GM12875 (cell line): Measurements from ENCODE around the gene LIMS1.

ENCODE experiments used
- H3K4me3 ChIP-seq: one replicate; pipeline ENCODE4 v1.5.1; 2011; ENCODE audit warnings: low read depth, low read length, control low read depth
- TF ChIP-seq, protein P1 (sequence below): IDR thresholded peaks from 2 replicates; pipeline ENCODE4 v1.5.1; 2011; ENCODE audit warnings: low read depth, mild to moderate bottlenecking, control low read depth, inconsistent platforms, low read length, moderate library complexity, borderline replicate concordance; ENCODE audit not compliant: insufficient read depth

The LIMS1 gene

DNA sequence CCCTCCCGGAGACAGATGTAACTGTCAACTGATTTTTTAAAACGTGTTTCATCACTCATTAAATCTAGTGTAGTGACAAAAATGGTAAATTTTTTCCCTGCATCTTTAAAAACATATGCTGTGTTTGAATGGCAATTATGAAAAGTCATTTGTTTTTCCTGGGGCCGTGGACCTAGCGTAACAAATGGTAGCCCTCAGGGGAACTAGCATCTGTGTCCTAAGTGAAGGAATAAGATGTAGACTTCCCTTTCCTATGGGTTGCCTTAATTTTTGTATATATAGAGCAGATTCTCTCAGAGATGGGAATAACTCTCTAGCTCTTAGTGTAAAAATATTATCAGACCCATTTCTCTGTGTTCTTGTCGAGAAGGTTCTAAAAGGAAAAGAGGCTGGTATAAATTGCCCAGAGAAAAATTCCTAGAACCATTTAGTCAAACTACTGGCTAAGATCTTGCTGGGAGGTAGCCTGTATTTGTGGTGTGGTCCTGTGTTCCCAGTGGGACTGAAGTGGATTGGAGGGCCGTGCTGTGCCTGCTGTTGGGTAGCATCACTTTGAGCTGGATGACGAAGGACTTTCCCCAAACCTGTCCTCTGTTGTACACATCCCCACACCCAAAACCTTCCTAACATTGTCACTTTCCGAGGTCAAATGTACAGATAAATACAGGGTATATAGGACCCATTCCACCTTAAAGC lies 85.8 kb downstream of the LIMS1 start:
- H3K4me3 ChIP-seq, result no peak overlapping the region
- TF ChIP-seq, protein P1, sequence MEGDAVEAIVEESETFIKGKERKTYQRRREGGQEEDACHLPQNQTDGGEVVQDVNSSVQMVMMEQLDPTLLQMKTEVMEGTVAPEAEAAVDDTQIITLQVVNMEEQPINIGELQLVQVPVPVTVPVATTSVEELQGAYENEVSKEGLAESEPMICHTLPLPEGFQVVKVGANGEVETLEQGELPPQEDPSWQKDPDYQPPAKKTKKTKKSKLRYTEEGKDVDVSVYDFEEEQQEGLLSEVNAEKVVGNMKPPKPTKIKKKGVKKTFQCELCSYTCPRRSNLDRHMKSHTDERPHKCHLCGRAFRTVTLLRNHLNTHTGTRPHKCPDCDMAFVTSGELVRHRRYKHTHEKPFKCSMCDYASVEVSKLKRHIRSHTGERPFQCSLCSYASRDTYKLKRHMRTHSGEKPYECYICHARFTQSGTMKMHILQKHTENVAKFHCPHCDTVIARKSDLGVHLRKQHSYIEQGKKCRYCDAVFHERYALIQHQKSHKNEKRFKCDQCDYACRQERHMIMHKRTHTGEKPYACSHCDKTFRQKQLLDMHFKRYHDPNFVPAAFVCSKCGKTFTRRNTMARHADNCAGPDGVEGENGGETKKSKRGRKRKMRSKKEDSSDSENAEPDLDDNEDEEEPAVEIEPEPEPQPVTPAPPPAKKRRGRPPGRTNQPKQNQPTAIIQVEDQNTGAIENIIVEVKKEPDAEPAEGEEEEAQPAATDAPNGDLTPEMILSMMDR, result no peak

DNA sequence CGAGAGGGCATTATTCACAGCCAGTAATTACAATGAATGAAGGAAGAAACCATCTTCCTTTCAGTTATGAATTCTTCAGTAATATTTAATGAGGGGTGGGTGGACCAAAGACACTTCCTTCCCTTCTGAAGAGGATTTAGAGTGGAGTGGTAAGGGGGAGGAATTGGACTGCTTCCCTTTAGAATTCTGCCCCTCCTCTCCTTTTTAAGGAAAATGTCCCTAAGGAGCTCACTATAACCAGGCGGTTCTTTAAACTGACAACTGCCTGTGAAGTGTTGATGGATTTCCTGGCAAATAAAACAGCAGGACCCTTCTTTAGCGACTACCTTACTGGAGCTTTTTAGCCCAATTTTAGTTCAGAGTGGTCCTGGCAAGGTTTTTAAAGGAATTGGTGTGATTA lies 86.4 kb downstream of the LIMS1 start:
- TF ChIP-seq, protein P1, result no peak
- H3K4me3 ChIP-seq, result no peak overlapping the region

DNA sequence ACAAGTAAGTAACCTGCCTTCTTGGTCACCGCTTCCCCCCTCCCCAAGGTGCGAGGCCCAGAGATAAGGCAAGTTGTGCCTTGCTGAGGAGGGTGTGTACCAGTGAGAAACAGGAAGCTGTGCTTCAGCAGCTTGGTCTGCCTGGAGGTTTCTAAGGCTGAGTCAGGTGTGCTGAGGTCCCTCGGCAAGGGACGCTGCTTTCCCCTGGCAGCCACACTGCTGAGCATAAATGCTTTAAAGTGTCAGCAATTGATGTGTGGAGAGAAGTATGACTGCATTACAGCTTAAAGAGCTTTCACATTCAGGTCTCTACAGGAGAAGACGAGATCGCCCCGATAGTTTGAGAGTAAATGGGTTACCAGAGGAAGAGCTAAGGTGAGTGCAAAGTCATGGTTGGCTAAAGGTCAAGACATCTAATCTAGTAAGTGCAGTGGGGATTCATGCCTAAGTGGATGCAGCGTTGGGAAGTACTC lies 86.9 kb downstream of the LIMS1 start:
- TF ChIP-seq, protein P1, result no peak
- no peak overlapping the region for H3K4me3 ChIP-seq

DNA sequence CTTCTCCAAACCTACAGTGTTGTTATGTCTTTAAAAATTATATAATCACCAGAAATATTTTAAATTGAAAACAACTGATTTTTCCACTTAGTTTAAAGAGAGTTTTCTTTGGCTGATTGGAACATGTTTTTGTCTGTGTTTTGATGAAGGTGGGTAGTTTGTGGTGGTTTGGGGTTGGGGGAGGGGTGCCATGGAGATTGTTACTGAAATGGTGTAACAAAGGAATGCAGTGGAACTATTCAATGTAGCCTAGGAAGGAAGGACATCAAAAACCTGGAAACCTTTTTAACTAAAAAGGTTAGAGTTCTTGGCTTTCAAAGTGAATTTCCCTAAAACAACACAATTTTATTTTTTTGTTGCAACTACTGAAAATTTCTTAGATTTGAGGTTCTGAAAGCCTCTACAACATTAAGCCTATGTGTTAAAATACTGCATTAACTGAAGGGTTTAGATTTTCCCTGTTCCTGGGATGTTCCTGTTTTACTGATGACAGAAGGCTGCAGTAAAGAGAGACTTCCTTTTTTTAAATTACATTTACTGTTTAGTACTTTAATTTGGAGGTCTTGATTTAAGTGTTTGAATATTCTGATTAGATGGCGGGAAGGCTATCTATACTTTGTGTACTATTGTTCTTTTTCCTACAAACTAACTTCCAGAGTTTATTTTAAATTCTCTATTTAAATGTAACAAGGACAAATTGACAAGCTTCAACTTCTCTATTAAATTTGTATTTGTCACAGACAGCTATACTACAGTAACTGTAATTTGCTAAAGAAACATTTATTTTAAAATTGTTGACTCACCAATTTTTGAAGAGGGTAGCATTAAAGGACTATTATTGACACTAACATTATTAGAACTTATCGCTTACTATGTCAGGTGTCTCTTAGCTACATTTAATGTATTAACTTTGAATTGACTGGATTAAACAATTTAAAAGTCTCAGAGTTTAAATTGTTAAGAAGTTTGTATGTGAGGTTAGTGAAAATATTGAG lies 87.7 kb downstream of the LIMS1 start:
- TF ChIP-seq, protein P1, result no peak
- no peak overlapping the region for H3K4me3 ChIP-seq

DNA sequence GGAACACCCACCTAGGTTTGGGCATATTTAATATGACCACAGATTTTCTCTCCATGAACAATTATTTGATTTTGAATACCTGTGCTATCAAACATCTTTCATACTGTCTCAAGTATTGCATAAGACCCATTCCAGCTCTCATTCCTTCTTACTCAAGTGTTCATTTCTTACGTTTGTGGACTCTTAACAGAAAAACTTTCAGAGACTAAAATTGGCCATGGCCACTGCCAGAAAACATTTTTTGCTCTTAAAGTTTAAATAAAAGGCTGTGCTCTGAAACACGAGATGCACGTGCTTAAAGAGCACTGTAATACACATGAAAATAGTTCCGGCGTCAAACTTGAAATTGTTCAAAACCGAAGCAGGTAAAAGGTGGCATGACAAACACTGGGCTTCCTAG lies 89.3 kb downstream of the LIMS1 start:
- no peak overlapping the region for H3K4me3 ChIP-seq
- TF ChIP-seq, protein P1, result no peak

DNA sequence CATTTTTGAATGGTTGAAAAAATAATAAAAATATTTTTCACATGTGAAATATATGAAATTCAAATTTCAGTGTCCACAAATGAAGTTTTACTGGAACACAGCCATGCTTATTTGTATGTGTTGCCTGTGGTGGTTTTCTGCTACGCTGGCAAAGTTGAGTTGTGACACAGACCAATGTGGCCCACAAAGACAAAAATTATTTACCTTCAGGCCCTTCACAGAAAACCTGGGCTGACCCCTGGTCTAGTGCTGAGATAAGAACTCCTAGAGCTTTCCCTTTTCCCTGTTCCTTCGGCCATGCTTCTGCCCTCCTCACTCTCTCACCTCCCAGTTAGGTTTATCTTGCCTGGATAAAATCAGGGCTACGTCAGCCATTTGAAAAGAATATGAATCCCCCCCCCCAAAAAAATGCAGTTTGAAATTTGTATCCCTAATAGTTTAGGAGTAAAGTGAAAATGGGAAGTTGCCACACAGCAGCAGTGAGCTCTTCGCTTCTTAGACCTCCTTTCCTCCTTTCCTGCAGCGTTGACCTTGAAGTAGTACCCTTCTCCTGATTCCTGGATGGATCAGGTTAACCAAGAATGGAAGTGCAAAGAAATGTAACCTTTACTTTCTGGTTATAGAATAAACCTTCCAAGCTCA lies 91.0 kb downstream of the LIMS1 start:
- TF ChIP-seq, protein P1, result no peak
- H3K4me3 ChIP-seq, result no peak overlapping the region
